HG02623 (cell line): ENCODE results near the gene UBFD1.
A peak's percentile ranks its signal among the peaks of the same experiment; 100 is the strongest.
"Not testable (repeated sequence)": the region's sequence is repeated elsewhere in the genome, so short reads cannot be mapped to it uniquely, and the experiment has no call there.

Experiments used
- ATAC-seq: cut with Tn5 transposase; IDR thresholded peaks from one replicate; pipeline ENCODE4 v1.9.1; 2021; ENCODE audit warnings: moderate library complexity; ENCODE audit not compliant: unreplicated experiment

Gene UBFD1

DNA sequence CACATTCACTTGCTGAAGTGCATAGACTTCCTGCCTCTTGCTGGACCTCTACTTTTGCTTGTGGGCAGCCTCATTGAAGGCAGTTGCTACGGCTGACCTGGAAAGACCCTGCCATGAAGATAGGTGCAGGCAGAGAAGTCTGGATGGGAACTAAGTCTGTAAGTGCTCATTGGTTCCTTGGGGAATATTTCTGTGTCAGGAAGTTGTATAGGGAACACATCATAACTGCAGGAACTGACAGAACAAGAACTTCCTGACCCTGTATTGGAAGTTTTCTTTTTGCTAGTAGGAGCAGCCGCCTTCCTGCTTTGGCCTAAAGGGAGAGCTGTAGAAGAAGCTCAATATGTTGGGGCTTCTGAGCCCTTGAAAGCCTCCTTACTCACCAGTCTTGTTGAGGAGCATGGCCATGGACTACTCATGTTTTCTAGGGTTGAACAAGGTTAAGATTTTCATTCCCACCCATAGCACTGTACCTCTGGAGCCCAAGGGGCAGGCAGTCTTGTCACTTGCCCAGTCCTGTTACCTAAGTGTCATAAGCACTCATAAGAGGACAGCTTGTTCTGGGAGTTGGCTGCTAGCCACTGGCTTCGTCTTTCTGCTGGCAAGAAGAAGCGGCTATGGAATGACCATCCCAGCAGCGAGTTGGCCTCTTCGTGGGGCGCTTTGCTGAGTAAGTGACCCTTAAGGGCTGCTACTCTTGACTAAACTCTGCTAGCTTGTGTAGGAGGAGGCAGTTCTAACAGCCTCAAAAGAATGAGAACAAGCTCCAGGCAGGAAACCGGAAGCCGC, 7.2 kb downstream of the UBFD1 start:
- no peak for ATAC-seq

DNA sequence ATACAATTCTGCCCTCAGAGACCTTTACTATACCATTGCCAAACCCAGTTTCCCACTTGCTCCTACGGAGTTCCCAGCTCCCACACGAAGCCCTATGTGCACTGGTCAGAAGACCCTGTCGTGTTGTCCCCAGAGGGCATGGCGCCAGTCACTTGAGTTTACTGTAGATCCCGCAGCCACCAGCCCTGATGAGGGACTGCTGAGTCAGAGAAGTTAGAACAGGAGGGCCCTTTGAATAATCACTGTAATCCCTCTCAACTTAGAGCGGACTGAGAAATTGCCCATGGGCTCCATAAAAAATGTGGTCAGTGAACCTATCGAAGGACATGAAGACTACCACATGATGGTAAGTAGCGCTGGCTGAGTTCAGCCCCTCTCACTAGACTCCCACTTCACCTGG, 9.2 kb downstream of the UBFD1 start:
- no peak for ATAC-seq

DNA sequence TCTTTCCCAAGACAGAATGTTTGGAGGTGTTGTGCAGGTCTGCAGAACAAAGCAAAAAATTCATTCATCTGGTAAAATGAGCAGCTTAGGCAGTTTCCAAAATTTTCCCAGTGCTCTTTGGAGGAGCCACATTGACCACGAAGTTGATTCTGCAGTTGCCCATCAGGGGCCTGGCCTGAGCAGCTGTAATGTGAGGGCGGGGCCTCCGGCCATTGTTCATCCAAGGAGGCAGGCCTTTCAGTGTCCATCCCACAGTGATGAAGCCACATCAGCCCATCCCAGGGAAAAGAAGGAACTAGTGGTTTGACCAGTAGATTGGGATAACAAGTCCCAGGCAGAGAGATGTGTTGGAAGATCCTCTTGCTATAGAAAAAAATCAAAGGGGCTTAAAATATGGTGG, 10.1 kb downstream of the UBFD1 start:
- ATAC-seq, result no peak

DNA sequence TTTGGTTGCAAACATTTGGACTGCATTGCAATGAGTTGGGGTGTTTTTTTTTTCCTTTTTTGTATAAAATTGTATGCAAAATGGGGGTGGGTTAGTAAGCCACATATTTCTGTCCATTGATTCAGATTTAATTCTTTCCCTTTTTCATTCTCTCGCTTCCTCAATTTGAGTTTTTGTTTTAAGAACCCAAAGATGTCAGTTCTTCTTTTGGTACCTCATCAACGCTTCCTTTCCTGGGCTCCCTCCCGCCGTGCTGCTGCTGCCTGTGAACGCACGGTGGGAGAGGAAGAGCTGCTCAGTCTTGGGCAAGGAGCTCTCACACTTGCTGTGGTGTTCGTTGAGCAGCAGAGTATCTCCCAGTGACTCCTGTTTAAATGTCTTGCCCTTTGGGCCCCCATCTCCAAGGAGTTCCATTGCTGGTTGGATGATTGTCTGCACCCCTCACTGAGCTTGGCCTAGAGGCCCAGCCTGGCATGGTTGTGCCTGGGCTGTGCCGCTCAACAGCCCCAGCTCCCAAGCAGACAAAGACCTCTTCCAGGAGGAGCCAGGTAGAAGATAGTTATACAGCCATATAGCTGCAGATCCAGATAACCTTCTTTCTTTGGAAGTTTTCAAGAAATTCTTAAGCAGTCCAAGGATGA, 13.6 kb downstream of the UBFD1 start:
- no peak for ATAC-seq

DNA sequence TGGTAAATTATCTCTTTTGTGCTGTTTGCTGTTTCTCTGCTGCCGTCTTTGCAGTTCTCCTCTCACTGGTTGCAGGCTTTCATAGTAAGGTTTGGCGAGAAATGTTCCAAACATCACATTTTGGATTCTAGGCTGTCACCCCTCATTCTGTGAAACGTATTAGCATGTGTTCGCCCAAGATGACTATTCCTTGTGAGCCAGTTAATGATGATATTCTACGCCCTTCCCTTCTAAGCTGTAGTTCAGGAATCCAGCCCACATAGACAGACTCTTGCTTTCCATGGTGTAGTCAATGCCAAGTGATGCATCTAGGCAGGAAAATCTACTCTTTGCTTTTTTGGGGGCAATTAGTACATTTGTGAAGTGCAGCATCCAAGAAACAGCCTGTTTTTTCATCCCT, 14.4 kb downstream of the UBFD1 start:
- ATAC-seq, result no peak

DNA sequence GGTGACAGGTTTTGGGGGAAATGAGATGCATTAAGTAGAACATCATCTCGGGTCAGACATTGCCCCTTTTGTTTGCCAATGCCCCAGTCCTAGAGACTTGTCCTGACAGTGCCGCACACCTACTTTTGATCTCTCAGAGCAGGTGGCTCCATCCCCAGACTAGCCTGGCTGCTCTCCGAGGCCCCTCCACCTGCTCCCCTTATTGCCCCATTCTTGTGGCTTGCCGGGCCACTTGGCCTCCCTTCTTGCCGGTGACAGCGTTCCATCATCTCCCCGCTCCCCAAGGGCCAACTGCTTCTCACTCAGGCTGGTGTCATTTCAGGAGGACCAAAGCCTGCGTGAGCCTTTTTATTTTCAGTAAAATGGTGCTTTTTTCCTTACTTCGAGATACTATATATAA, 14.9 kb downstream of the UBFD1 start:
- no peak for ATAC-seq

DNA sequence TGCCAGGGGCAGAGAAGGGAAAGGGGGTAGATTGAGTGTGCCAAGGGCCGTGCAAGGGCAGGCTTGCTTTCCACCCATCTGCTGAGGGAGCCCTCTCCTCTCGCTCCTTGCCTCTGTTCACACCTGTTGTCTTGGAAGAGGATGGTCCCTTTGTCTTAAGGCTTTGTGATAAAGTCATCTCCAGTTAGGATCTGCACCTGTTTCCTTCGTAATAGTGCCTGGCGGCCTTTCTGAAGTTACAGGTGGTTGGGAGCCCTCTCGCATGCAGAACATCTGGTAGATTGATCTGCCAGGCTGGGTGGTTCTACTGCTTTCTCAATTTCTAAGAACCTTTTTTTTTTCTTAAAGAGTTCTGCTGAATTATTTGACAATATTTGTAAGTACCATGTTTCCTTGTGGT, 16.3 kb downstream of the UBFD1 start:
- no peak for ATAC-seq

DNA sequence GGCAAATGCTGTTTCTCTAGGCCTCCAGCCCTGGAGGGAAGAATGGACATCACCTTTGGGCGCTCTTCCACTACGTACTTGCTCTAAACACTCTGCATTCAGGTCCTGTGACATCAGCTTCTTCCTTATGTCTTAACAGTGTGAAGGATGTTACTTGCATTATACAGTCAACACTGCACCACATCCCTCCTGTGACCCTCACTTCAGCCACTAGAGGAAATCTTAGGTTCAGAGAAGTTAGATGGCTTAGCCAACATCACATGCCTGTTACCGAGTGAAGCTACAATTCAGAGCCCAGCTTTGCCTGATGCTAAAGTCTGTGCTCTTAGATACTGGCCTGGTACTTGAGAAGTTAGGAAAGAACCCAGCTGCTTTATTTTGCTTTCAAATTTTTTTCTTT, 18.3 kb downstream of the UBFD1 start:
- no peak for ATAC-seq

DNA sequence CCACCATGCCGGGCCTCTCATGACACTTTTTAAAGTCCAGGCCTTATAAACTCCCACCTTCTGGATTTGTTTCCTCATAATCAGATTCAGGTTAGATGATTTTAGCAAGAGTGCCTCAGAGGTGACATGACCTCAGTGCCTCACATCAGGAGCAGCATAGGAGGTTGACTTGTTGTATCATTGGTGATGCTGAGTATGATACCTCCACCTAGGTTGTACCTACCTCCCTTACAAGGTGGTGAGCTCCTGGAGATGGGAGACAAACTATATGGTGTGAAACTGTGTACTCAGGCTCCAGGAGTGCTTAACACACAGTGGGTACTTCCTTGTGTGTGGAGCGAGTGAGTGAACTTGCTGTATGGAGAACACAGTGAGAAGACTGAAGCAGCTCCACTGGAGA, 20.0 kb downstream of the UBFD1 start:
- ATAC-seq, result no peak

DNA sequence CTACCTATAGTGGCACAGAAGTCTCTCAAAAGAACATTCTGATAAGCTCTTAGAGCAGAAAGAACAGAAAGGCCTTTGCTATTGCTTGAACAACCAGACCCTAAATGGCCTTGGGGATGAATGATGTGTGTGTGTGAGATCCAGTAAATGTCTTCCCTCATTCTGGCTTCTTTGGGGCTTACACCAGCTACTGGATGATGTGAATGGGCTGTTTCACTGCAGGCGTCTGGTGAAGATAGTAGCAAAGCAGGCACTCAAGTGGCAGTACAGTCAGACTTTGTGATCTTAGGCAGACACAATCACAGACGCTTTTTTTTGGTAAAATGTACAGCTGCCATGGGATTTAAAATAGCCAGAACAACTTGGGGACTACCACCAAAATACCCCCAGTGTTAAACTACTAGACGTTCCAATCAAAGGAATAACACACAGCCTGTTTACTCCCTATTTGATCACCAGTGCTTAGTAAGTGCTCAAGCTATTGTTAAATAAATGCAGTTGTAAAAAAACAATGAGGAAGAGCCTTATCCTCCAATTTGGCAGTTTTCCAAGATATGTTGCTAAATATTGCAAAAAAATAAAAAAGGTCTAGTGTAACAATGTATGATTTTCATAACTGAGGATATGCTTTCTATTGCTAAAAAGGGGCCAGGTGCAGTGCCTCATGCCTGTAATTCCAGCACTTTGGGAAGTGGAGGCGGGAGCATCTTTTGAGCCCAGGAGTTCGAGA, 20.7 kb downstream of the UBFD1 start:
- no peak for ATAC-seq

DNA sequence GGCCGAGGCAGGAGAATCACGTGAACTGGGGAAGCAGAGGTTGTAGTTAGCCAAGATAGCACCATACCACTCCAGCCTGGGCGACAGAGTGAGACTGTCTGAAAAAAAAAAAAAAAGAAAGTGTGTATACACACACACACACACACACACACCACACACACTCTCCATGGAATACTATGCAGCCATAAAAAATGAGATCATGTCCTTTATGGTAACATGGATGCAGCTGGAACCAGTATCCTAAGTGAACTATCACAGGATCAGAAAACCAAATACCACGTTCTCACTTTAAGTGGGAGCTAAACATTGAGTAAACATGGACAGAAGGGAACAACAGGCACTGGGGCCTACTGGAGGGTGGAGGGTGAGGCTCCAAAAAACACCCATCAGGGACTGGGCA, 21.8 kb downstream of the UBFD1 start:
- no peak for ATAC-seq

DNA sequence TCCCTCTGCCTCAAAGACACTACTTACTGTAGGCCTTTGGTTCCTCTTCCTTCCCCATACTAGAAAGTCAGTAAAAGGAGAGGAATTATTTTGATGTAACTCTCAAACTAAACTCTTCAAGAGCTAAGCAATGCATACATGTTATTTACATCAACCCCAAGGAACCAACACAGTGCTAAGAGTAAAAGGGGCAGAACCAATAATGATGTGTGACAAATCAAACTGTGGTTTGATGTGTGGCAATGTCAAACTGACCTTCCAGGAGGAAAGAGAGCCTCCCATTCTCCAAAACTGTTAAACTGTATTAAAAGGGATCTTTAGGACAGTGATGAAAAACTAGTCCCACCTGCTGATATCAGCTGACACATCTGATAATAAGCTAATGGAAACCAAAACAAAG, 22.9 kb downstream of the UBFD1 start:
- ATAC-seq, result no peak

DNA sequence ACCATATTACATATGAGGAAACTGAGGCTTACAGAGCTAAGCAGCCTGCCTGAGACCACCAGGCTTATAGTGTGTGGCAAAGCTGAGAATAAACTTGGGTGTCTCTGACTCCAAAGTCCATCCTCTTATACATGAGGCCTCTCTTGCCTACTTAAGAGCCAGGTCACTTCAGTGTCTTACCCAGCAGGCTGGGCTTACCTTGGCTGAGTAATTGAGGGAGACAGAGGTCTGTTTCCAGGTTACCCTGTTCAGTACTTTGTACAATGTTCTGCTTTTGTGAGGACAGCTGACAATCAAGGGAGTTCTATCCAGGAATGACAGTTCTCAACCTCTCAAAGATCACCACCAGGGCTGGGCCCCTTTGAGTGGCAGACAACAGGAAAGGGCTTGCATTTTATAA, 24.2 kb downstream of the UBFD1 start:
- no peak for ATAC-seq

DNA sequence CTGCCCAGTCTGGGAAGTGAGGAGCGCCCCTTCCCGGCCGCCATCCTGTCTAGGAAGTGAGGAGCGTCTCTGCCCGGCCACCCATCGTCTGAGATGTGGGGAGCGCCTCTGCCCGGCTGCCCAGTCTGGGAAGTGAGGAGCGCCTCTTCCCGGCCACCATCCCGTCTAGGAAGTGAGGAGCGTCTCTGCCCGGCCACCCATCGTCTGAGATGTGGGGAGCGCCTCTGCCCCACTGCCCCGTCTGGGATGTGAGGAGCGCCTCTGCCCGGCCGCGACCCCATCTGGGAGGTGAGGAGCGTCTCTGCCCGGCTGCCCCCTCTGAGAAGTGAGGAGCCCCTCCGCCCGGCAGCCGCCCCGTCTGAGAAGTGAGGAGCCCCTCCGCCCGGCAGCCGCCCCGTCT, 25.7 kb downstream of the UBFD1 start:
- not testable (repeated sequence) for ATAC-seq

DNA sequence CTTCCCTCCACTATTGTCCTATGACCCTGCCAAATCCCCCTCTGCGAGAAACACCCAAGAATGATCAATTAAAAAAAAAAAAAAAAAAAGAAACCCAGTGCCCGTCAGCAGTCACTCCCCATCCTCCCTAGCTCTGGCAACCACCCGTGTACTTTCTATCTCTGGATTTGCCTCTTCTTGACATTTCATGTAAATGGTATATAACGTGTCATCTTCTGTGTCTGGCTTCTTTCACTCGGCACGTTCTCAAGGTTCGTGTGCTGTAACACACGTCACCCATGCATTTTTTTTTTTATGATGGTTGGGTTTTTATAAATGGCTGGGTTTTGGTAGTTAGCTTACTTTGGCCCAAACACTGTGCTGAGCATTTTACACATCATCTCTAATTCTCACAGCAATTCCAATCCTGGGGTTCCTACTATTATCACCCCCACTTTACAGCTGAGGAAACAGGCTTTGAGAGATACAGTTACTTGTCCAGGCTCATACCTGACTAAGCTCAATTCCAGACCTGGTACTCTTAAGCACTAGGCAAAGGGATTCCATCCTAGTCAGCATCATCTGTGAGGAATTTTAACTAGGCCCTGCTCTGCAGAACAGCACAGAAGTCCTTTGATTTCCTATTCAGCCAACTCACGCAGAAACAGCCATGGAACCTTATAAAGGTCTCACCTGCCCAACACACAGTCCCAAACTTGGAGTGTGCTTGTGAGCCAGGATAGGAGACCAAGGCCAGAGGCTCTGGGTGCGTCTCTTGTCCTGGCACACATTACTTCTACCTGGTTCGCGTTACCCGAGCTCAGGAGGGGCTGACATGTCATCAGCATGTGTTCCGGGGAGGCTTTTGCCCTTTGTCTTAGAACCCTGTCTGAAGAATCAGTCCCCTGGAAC, 26.9 kb downstream of the UBFD1 start:
- ATAC-seq, result no peak

DNA sequence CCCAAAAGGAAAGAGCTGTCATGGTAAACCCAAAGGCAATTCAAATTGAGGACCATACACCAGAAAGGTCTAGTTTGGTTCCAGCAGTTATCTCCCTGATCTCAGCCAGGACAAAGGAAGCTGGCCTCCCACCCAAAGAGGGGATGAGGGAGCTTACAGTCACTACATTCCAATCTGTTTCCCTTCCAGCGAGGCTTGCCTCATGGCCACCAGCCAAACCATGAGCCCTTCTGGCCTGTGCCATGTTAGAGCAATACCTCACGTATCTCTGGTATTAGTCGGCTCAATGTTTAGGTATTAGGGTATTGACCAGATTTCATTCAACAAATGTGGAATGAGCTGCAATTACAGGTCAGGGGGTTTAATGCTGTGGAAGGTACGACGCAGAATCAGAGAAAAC, 30.2 kb downstream of the UBFD1 start:
- ATAC-seq, result no peak

DNA sequence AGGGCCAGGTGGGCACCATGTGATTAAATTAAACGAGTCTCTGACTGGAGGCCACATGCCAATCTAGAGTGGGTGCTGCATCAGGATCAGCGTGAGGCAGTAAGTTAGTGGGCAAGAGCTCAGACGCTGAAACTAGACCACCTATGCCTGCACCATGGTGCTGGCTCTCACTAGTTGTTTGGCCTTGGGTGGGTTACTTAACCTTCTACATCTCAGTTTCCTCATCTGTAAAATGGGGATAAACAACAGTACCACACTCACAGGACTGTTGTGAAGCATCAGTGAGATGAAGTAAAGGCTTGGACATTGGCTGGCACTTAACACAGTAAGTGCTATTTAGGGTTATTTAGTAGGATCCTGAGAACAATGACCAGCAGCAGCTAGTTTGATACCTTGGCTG, 32.7 kb downstream of the UBFD1 start:
- ATAC-seq, result no peak

DNA sequence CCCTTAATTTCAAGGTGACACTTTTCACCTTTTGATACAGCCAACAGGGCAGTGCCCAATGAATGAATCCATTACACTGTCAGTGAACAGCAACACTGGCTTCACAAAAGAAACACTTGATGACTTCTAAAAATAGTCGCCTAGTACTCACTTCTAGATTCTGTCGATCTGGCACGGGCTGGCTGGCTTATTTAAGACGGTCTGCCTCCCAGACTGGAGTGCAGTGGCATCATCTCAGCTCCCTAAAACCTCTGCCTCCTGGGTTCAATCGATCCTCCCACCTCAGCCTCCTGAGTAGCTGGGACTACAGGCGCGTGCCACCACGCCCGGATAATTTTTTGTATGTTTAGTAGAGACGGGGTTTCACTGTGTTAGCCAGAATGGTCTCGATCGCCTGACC, 36.7 kb downstream of the UBFD1 start:
- ATAC-seq, result no peak

DNA sequence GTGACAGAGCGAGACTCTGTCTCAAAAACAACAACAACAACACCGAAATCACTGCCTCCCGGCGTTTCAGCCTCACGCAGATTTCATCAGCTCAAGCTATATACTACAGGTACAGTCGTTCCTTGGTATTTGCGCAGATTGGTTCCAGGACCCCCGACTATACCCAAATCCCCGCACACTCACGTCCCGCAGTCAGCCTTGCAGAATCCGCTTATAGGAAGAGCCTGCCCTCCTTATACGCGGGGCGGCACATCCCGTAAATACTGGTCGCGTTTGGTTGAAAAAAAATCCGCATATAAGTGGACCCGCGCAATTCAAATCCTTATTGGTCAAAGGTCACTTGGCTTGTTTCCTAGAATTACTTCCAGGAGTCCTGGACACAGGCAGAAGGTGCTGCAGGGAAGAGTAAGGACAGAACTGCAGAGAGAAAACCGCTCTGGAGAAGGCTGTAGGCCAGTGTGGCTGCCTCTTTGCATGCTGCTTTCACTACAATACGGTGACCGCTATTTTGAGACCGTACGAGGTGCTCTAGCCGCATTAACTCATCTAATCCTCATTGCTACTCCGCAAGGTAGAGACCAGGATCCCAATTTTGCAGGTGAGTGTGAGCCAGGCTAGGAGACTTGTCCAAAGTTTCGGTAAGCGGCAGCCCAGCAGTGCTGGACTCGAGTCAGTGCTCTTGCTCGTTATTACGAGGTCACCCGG, 37.9 kb downstream of the UBFD1 start:
- no peak for ATAC-seq

DNA sequence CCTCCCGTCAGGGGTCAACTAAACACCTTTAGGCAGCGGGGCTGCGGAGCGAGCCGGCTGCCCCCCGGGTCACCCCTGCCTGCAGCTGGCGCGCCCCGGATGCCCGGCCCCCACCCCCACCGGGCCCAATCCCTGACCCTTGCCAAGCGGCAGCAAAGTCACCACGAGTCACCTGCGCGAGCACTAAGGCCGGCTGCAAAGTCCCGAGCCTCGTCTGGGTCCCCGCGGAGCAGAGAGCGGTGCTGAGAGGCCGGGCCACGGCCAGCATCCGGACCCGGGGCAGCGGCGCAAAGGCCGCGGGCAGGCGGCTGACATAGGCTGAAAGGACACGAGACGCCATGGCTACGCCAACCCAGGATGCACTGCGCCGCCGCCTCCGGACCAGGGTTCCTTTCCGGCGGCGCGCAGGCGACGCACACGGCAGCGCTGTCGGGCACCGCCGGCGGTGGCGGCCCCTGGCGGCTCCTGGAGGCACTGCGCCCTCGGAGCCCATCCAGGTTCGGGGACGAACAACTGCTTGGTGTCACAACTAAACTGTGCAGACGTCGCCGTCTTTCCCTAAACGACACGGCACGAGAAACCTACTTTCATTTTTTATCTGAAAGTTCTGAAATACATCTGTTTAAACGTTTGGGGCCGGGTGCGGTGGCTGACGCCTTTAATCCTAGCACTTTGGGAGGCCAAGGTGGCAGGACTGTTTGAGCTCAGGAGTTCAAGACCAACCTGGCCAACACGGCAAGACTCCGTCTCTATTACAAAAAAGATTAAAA, 38.6 kb downstream of the UBFD1 start, which contains the start of gene NDUFAB1:
TSS of gene NDUFAB1 (minus strand) at position 366 of the 770 bp plus-strand sequence. CDS start at position 340, 26 bp downstream.
- ATAC-seq, result peak; percentile 80
